GM12878 (cell line): Measurements from ENCODE around the gene RTN3. TPM values are rescaled to one million over a fixed set of nuclear protein-coding genes. Genes with fewer than 3 reads are reported as not detected.

Experiments used
- ATAC-seq: fragments of 200-7000 bp; cut with Tn5 transposase; 3 replicates; pipeline ENCODE4 v1.9.1; 2020; ENCODE audit warnings: mild to moderate bottlenecking, moderate library complexity
- BruUV-seq: library from RNA; stranded (reverse); fragments of 400-500 nt; replicated peaks from 2 replicates; lab custom pipeline; 2021; lab: Mats Ljungman, UMichigan
- CTCF ChIA-PET: fragments of 300-600 bp; sonication (Branson Sonifier 250); formaldehyde crosslinking; extraction: SDS; loops from one replicate; lab custom pipeline; 2021; ENCODE audit warnings: inconsistent platforms; lab: Yijun Ruan, JAX
- POLR2A ChIA-PET: fragments of 350-600 bp; formaldehyde crosslinking; extraction: SDS; loops from one replicate; lab custom pipeline; 2021; ENCODE audit warnings: inconsistent platforms; lab: Charles Lee
- RAD21 ChIA-PET: fragments of 300-600 bp; sonication (Branson Sonifier 250); formaldehyde crosslinking; loops from one replicate; lab custom pipeline; 2023; ENCODE audit warnings: antibody characterized with exemption; ENCODE audit not compliant: unreplicated experiment; lab: Charles Lee
- SMC1A ChIA-PET: fragments of 300-600 bp; sonication (Branson Sonifier 250); formaldehyde crosslinking; loops from one replicate; lab custom pipeline; 2023; ENCODE audit not compliant: unreplicated experiment, uncharacterized antibody; lab: Charles Lee
- DNase-seq: peaks from one replicate; pipeline ENCODE4 v3.0.0-alpha.2; 2011; ENCODE audit warnings: low read depth, low spot score
- FAIRE-seq: peaks from 3 replicates; lab custom pipeline; 2011; peaks lifted over from hg19 to GRCh38; lab: Jason Lieb, UNC
- H2AFZ ChIP-seq: 2 replicates; pipeline ENCODE4 v1.6.0; 2011; ENCODE audit warnings: low read depth, low read length, control low read depth; ENCODE audit not compliant: control insufficient read depth
- H3K27ac ChIP-seq: 2 replicates; pipeline ENCODE4 v1.5.1; 2011; ENCODE audit warnings: control low read depth; ENCODE audit not compliant: control insufficient read depth, insufficient read depth
- H3K27me3 ChIP-seq, 2 experiments: replicated peaks in 1 of 2; 2 replicates each; pipeline versions ENCODE4 v1.6.0 to v1.6.1; 2011; ENCODE audit warnings: low read length in 1 of 2; ENCODE audit not compliant: control insufficient read depth in 2 of 2, insufficient read depth in 2 of 2
- H3K36me3 ChIP-seq, 2 experiments: 2 replicates each; pipeline ENCODE4 v1.5.1; 2011; ENCODE audit warnings: low read length in 1 of 2; ENCODE audit not compliant: control insufficient read depth in 2 of 2, insufficient read depth in 2 of 2
- H3K4me1 ChIP-seq: 2 replicates; pipeline ENCODE4 v1.6.1; 2011; ENCODE audit warnings: mild to moderate bottlenecking, low read length, moderate library complexity, mixed read lengths; ENCODE audit not compliant: control insufficient read depth, insufficient read depth
- H3K4me2 ChIP-seq: 2 replicates; pipeline ENCODE4 v1.6.0; 2011; ENCODE audit warnings: control low read depth; ENCODE audit not compliant: control insufficient read depth, insufficient read depth
- H3K4me3 ChIP-seq: fragments of 200-600 bp; sonication (generic); 2 replicates; pipeline ENCODE4 v1.5.1; 2016
- H3K79me2 ChIP-seq: 2 replicates; pipeline ENCODE4 v1.6.0; 2011; ENCODE audit warnings: low read length; ENCODE audit not compliant: control insufficient read depth, insufficient read depth
- H3K9ac ChIP-seq: 2 replicates; pipeline ENCODE4 v1.8.0; 2011; ENCODE audit warnings: low read length, control low read depth, mixed read lengths; ENCODE audit not compliant: control insufficient read depth, insufficient read depth
- H3K9me3 ChIP-seq: replicated peaks from 3 replicates; pipeline ENCODE4 v1.5.1; 2011; ENCODE audit warnings: mild to moderate bottlenecking, low read length; ENCODE audit not compliant: control insufficient read depth, insufficient read depth
- H4K20me1 ChIP-seq: 2 replicates; pipeline ENCODE4 v1.6.0; 2011; ENCODE audit not compliant: control insufficient read depth, insufficient read depth
- CEBPZ ChIP-seq: fragments of 150-350 bp; IDR thresholded peaks from 2 replicates; pipeline ENCODE4 v1.6.1; 2016; ENCODE audit warnings: low read depth, low read length
- E4F1 ChIP-seq: fragments of 450-650 bp; IDR thresholded peaks from 2 replicates; pipeline ENCODE4 v1.6.1; 2018; ENCODE audit warnings: borderline replicate concordance, mild to moderate bottlenecking; ENCODE audit not compliant: partially characterized antibody
- HDAC6 ChIP-seq: fragments of 200-600 bp; sonication (generic); IDR thresholded peaks from one replicate; pipeline ENCODE4 v1.8.0; 2017; ENCODE audit warnings: antibody characterized with exemption; ENCODE audit not compliant: unreplicated experiment
- KAT2A ChIP-seq: conservative IDR thresholded peaks from 2 replicates; pipeline ENCODE4 v1.6.1; 2011; ENCODE audit warnings: low read depth, low read length; ENCODE audit not compliant: control insufficient read depth
- LARP7 ChIP-seq: fragments of 450-650 bp; IDR thresholded peaks from 2 replicates; pipeline ENCODE4 v1.6.1; 2017; ENCODE audit warnings: mild to moderate bottlenecking
- MEF2A ChIP-seq: IDR thresholded peaks from 2 replicates; pipeline ENCODE4 v1.6.1; 2011; ENCODE audit warnings: low read depth, mild to moderate bottlenecking, low read length, moderate library complexity; ENCODE audit not compliant: insufficient read depth
- MYB ChIP-seq: fragments of 150-350 bp; IDR thresholded peaks from 2 replicates; pipeline ENCODE4 v1.6.1; 2014; ENCODE audit warnings: mild to moderate bottlenecking, low read depth, low read length, borderline replicate concordance
- MYC ChIP-seq: IDR thresholded peaks from 2 replicates; pipeline ENCODE4 v1.6.1; 2011; ENCODE audit warnings: mild to moderate bottlenecking, low read length, moderate library complexity, inconsistent platforms; ENCODE audit not compliant: insufficient read depth, insufficient replicate concordance, insufficient read length, severe bottlenecking
- STAT3 ChIP-seq: IDR thresholded peaks from 2 replicates; pipeline ENCODE4 v1.6.1; 2011; ENCODE audit warnings: low read depth, low read length, improper control_type of control experiment
- USF1 ChIP-seq: IDR thresholded peaks from 2 replicates; pipeline ENCODE4 v1.6.1; 2011; ENCODE audit warnings: borderline replicate concordance, low read depth, mild to moderate bottlenecking, moderate library complexity, mixed read lengths, low read length; ENCODE audit not compliant: insufficient read depth; ENCODE audit errors: extremely low read length
- ZBTB40 ChIP-seq: fragments of 450-650 bp; IDR thresholded peaks from 2 replicates; pipeline ENCODE4 v1.6.1; 2016; ENCODE audit warnings: mild to moderate bottlenecking, moderate library complexity, borderline replicate concordance
- ZNF217 ChIP-seq: fragments of 450-650 bp; IDR thresholded peaks from 2 replicates; pipeline ENCODE4 v1.6.1; 2017; ENCODE audit warnings: antibody characterized with exemption, mild to moderate bottlenecking
- WGBS: methylation state at CpG from one replicate; pipeline ENCODE4 v1.1.6; 2016; ENCODE audit warnings: low lambda C conversion rate; ENCODE audit not compliant: insufficient replicate concordance, insufficient coverage; ENCODE audit errors: missing lambda C conversion rate; 5-methylcytosine and 5-hydroxymethylcytosine counted together
- in situ Hi-C: fragments of 300-500 bp; cut with MboI; formaldehyde crosslinking; loops from 9 replicates; pipeline ENCODE4 v1.14.3; 2018; ENCODE audit warnings: mixed read lengths
- intact Hi-C: fragments of 100-400 bp; cut with micrococcal nuclease; formaldehyde crosslinking; loops from one replicate; pipeline ENCODE4 v1.14.2; 2022; ENCODE audit not compliant: unreplicated experiment
- polyA plus RNA-seq, 11 experiments: library from polyadenylated mRNA; depleted of rRNA in 4 of 11; unstranded in 6 of 11; stranded (reverse) in 5 of 11; fragments of >200 nt; fragmentation: Nextera tagmentation in 4 of 11; fragmentation: Illumina TruSeq in 1 of 11; extraction: Ambion mirVana in 4 of 11; extraction: Trizol in 1 of 11; gene quantifications; 1 replicate in 1 of 11; 2 replicates in 10 of 11; pipeline versions ENCODE4 v1.2.1 to v1.2.3, GENCODE V29; 2011 to 2016; ENCODE audit warnings: inconsistent platforms in 2 of 11, missing spikeins in 2 of 11, low read depth in 1 of 11
- total RNA-seq, 4 experiments: library from RNA; depleted of rRNA in 3 of 4; stranded (reverse); fragments of >200 nt in 3 of 4; fragmentation: Illumina TruSeq in 1 of 4; extraction: Trizol in 1 of 4; gene quantifications; 2 replicates each; pipeline versions ENCODE4 v1.2.1 to v1.2.3, GENCODE V29; 2013 to 2021

RTN3 gene
- total and polyA plus RNA-seq, 10 of the 15 experiments (the other 5 are each of a cell fraction or from before 2014, with no cell fraction given), result 22.9 to 64.2 (median 47.0) TPM

GRCh38 chr11:63705526-63705925, 24.2 kb downstream of the RTN3 start:
- DNase-seq, result no peak
- POLR2A ChIA-PET, result no interaction called here
- no peak overlapping the region for H3K4me3 ChIP-seq
- H3K36me3 ChIP-seq, result no peaks in the 10 kb centered on the region
- FAIRE-seq, result no peak
- ATAC-seq, result no peak
- intact Hi-C loops, result no loop called here
- H3K9me3 ChIP-seq, result no peaks in the 10 kb centered on the region; the same call in 2 of the 3 replicates
- H3K4me2 ChIP-seq, result no peak overlapping the region
- RAD21 ChIA-PET, result interaction anchor here (0.6 kb wide), 1 partner anchor 20 kb away, joined by 3 read pairs; no protein-coding TSS in a partner anchor
- CTCF ChIA-PET, result interaction anchor here (0.9 kb wide), 1 partner anchor 33 kb away, joined by 3 read pairs; no protein-coding TSS in a partner anchor
- H3K9ac ChIP-seq, result no peak overlapping the region
- 96% methylated on average over 2 of the region's 2 CpGs for WGBS
- H3K27ac ChIP-seq, result no peak overlapping the region
- BruUV-seq, result no TSS peak
- no peaks in the 10 kb centered on the region for H3K27me3 ChIP-seq
- no peak for TF ChIP-seq E4F1
- no peak for TF ChIP-seq HDAC6
- no peak for TF ChIP-seq MEF2A
- no peak for TF ChIP-seq LARP7
- no peak for TF ChIP-seq MYC
- TF ChIP-seq ZBTB40, result no peak
- TF ChIP-seq MYB, result no peak
- TF ChIP-seq STAT3, result no peak
- no peak for TF ChIP-seq CEBPZ
- no peak for TF ChIP-seq ZNF217
- TF ChIP-seq KAT2A, result no peak
- TF ChIP-seq USF1, result no peak
- H3K4me1 ChIP-seq, result no peaks in the 10 kb centered on the region; the same call in 1 of the 2 replicates
- SMC1A ChIA-PET, result interaction anchor here (1.0 to 2.3 kb wide), 7 partner anchors 11 to 33 kb away, joined by 3 to 8 read pairs (median 5); no protein-coding TSS in a partner anchor
- no peak overlapping the region for H2AFZ ChIP-seq
- in situ Hi-C loops, result no loop called here
- H4K20me1 ChIP-seq, result no peaks in the 10 kb centered on the region
- H3K79me2 ChIP-seq, result peaks cover 3% of the 10 kb centered on the region
